GM23248 (cell line): ENCODE results near the gene KIF21A. TPM values are rescaled to one million over a fixed set of nuclear protein-coding genes. Genes with fewer than 3 reads are reported as not detected.

Experiments
- DNase-seq: peaks from one replicate; pipeline ENCODE4 v3.0.0-alpha.2; 2015
- H2AFZ ChIP-seq: fragments of 200-600 bp; sonication (generic); 2 replicates; pipeline ENCODE4 v1.6.1; 2016; ENCODE audit warnings: antibody characterized with exemption
- H3F3A ChIP-seq: fragments of 200-600 bp; sonication (generic); 2 replicates; pipeline ENCODE4 v1.6.1; 2016; ENCODE audit warnings: mild to moderate bottlenecking, antibody characterized with exemption, mixed run types; ENCODE audit not compliant: insufficient read depth
- H3K27ac ChIP-seq: fragments of 200-600 bp; sonication (generic); 2 replicates; pipeline ENCODE4 v1.5.1; 2016; ENCODE audit warnings: mild to moderate bottlenecking
- H3K27me3 ChIP-seq: fragments of 200-600 bp; sonication (generic); replicated peaks from 2 replicates; pipeline ENCODE4 v1.6.1; 2016; ENCODE audit warnings: mild to moderate bottlenecking; ENCODE audit not compliant: insufficient read depth
- H3K36me3 ChIP-seq: fragments of 200-600 bp; sonication (generic); 2 replicates; pipeline ENCODE4 v1.6.1; 2016; ENCODE audit warnings: low read depth, mild to moderate bottlenecking
- H3K4me1 ChIP-seq: fragments of 200-600 bp; sonication (generic); 2 replicates; pipeline ENCODE4 v1.6.1; 2016; ENCODE audit warnings: mild to moderate bottlenecking; ENCODE audit not compliant: insufficient read depth
- H3K4me2 ChIP-seq: fragments of 200-600 bp; sonication (generic); one replicate; pipeline ENCODE4 v1.6.1; 2016; ENCODE audit warnings: mild to moderate bottlenecking; ENCODE audit not compliant: unreplicated experiment
- H3K4me3 ChIP-seq: fragments of 200-600 bp; sonication (generic); 2 replicates; pipeline ENCODE4 v1.5.1; 2016; ENCODE audit warnings: mild to moderate bottlenecking
- H3K79me2 ChIP-seq: fragments of 200-600 bp; sonication (generic); 2 replicates; pipeline ENCODE4 v1.6.1; 2016; ENCODE audit warnings: mild to moderate bottlenecking; ENCODE audit not compliant: insufficient read depth
- H3K9ac ChIP-seq: fragments of 200-600 bp; sonication (generic); 2 replicates; pipeline ENCODE4 v1.6.1; 2016; ENCODE audit warnings: mild to moderate bottlenecking
- H3K9me2 ChIP-seq: fragments of 200-600 bp; sonication (generic); 2 replicates; pipeline ENCODE4 v1.6.1; 2016; ENCODE audit warnings: mixed run types, mild to moderate bottlenecking, moderate library complexity; ENCODE audit not compliant: insufficient read depth
- H3K9me3 ChIP-seq: fragments of 200-600 bp; sonication (generic); one replicate; pipeline ENCODE4 v1.6.1; 2017; ENCODE audit warnings: low read depth
- H4K20me1 ChIP-seq: fragments of 200-600 bp; sonication (generic); 2 replicates; pipeline ENCODE4 v1.6.0; 2016; ENCODE audit not compliant: insufficient read depth
- EZH2 ChIP-seq: fragments of 200-600 bp; sonication (generic); IDR thresholded peaks from 2 replicates; pipeline ENCODE4 v1.6.1; 2018; ENCODE audit warnings: antibody characterized with exemption, mild to moderate bottlenecking; ENCODE audit not compliant: insufficient read depth, poor library complexity, severe bottlenecking
- EZH2phosphoT487 ChIP-seq: fragments of 200-600 bp; sonication (generic); IDR thresholded peaks from 2 replicates; pipeline ENCODE4 v1.6.1; 2018; ENCODE audit warnings: antibody characterized with exemption, moderate library complexity, mild to moderate bottlenecking, low read depth; ENCODE audit not compliant: insufficient read depth
- WGBS, 2 experiments: methylation state at CpG; one replicate each; pipeline ENCODE4 v1.1.6; 2015 to 2017; ENCODE audit warnings: low lambda C conversion rate in 2 of 2, low coverage in 1 of 2; ENCODE audit errors: missing lambda C conversion rate in 2 of 2; 5-methylcytosine and 5-hydroxymethylcytosine counted together
- in situ Hi-C: fragments of 300-500 bp; cut with MboI; formaldehyde crosslinking; loops from 2 replicates; pipeline ENCODE4 v1.15.0; 2020
- polyA plus RNA-seq: library from polyadenylated mRNA; unstranded; fragments of >200 nt; fragmentation: Nextera tagmentation; extraction: Ambion mirVana; gene quantifications from 2 replicates; pipeline ENCODE4 v1.2.1, GENCODE V29; 2016
- total RNA-seq: library from RNA; depleted of rRNA; stranded (reverse); fragments of >200 nt; shearing (Covaris generic); gene quantifications from 2 replicates; pipeline ENCODE4 v1.2.3, GENCODE V29; 2014

KIF21A gene
- total and polyA plus RNA-seq, 2 experiments from 2014 or later: 1.1 to 2.4 TPM

DNA sequence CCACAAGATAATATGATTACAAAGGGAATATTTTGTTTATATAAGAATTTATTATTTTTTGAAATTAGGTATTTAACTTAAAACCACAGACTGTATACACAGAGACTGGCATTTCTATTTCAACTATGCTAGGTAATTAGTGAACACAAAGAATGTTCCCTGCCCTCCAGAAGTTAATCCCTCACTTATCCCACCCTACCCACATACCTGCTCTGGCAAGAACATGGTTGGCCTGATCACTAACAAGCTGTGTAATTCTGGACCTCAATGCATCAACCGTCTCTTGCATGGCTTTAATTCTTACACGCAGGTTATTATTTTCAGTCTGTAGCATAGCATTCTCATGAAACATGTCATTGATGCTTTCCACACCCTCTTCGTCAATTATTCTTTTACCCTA lies 85.9 kb downstream of the KIF21A start:
- H3F3A ChIP-seq: no peaks in the 10 kb centered on the region
- no peaks in the 10 kb centered on the region for H3K36me3 ChIP-seq
- H3K27me3 ChIP-seq: no peaks in the 10 kb centered on the region
- no peak overlapping the region for H3K4me3 ChIP-seq
- no peak overlapping the region for H3K4me2 ChIP-seq
- H4K20me1 ChIP-seq: no peaks in the 10 kb centered on the region
- H3K79me2 ChIP-seq: no peaks in the 10 kb centered on the region
- TF ChIP-seq EZH2phosphoT487 (no peak), EZH2 (no peak)
- no peak overlapping the region for H3K9ac ChIP-seq
- no peak overlapping the region for H3K27ac ChIP-seq
- H3K4me1 ChIP-seq: no peaks in the 10 kb centered on the region
- no peak for DNase-seq
- in situ Hi-C loops: no loop called here
- H3K9me2 ChIP-seq: 0 out of 2 replicates have a peak, but pooled peaks cover 5% of the 10 kb centered on the region
- 95 to 97% methylated on average over 3 of the region's 3 CpGs for WGBS, 2 experiments
- H3K9me3 ChIP-seq: no peaks in the 10 kb centered on the region
- no peak overlapping the region for H2AFZ ChIP-seq

DNA sequence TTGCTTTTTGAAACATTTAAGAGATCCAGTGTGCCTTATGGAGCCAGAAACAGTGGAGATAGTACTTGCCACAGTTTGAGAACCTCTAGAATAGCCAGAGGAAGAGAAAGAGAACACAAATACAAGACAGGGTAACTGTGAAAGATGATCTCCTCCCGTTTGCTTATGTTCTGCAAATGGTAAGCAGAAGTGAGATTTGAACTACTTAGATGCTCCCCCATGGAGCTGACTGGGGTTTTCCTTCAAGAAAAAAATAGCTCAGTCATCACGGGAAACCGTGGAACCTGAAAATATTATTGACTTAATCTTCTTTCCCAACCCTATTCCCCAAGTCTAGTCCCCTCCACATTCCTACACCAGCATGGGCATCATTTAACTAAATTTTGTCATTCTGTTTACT lies 87.1 kb downstream of the KIF21A start:
- Histone ChIP-seq H3K4me2 (no peak overlapping the region), H3K79me2 (no peaks in the 10 kb centered on the region), H3K27me3 (no peaks in the 10 kb centered on the region), H3K27ac (no peak overlapping the region), H3K9me3 (no peaks in the 10 kb centered on the region), H4K20me1 (no peaks in the 10 kb centered on the region), H3K36me3 (no peaks in the 10 kb centered on the region), H3K9ac (no peak overlapping the region), H3K9me2 (0 out of 2 replicates have a peak, but pooled peaks cover 5% of the 10 kb centered on the region), H2AFZ (no peak overlapping the region), H3K4me3 (no peak overlapping the region), H3K4me1 (no peaks in the 10 kb centered on the region), H3F3A (no peaks in the 10 kb centered on the region)
- 93 to 96% methylated on average over 3 of the region's 3 CpGs for WGBS, 2 experiments
- TF ChIP-seq EZH2 (no peak), EZH2phosphoT487 (no peak)
- in situ Hi-C loops: no loop called here
- DNase-seq: no peak

DNA sequence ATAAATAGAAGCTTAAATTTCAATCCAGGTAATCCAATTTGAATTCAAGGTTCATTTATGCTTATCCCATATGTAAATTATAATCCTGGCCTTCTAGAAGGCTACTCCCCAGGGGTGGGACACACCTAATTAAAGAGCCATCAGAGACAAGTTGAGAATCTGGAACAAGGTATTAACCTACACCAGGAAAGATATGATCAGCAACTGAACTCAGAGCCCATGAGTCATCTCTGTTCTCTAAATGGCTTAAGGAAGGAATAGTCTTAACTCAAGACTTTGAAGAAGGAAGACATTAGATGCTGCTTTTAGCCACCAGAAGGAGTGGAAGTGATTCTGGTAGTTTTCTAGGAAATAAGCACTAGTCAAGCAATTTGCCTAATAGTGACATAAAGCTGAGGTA lies 88.0 kb downstream of the KIF21A start:
- no peaks in the 10 kb centered on the region for H4K20me1 ChIP-seq
- H3K27me3 ChIP-seq: no peaks in the 10 kb centered on the region
- H3K4me2 ChIP-seq: no peak overlapping the region
- in situ Hi-C loops: no loop called here
- no peaks in the 10 kb centered on the region for H3K9me3 ChIP-seq
- no peak for DNase-seq
- no peak overlapping the region for H2AFZ ChIP-seq
- 0 out of 2 replicates have a peak, but pooled peaks cover 5% of the 10 kb centered on the region for H3K9me2 ChIP-seq
- H3K9ac ChIP-seq: no peak overlapping the region
- no peaks in the 10 kb centered on the region for H3F3A ChIP-seq
- no peaks in the 10 kb centered on the region for H3K79me2 ChIP-seq
- H3K36me3 ChIP-seq: no peaks in the 10 kb centered on the region
- no peak overlapping the region for H3K4me3 ChIP-seq
- no peak overlapping the region for H3K27ac ChIP-seq
- no peaks in the 10 kb centered on the region for H3K4me1 ChIP-seq
- TF ChIP-seq EZH2: no peak
- no peak for TF ChIP-seq EZH2phosphoT487

DNA sequence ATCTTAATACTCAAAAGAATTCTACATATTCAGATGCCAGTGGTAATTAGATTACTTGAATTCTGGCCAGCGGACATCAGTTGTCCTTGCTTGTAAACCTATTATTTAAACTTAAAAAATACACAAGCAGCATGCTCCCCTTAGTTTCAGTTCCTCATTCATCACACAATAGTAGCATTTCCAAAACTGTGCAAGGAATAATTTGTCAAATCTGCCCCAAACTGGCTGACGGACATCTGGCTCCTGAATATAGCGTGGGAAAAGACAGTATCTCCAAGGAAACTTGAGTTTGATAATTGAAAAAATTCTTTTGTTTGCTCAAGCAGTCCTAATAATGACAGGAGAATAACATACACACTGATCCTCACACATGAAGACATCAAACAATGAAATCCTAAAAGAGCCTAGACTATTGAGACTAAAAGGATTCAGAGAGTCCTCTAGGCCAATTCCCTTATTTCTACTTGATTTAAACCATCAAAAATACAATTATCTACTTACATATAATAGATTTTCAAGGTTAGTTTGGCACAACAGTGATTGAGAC lies 90.4 kb downstream of the KIF21A start:
- H3K4me2 ChIP-seq: no peak overlapping the region
- no peak overlapping the region for H3K27ac ChIP-seq
- TF ChIP-seq EZH2phosphoT487 (no peak), EZH2 (no peak)
- no peaks in the 10 kb centered on the region for H3K27me3 ChIP-seq
- H3K36me3 ChIP-seq: no peaks in the 10 kb centered on the region
- no peak for DNase-seq
- H3K4me1 ChIP-seq: no peaks in the 10 kb centered on the region
- no peak overlapping the region for H3K9ac ChIP-seq
- no peaks in the 10 kb centered on the region for H3K79me2 ChIP-seq
- H4K20me1 ChIP-seq: no peaks in the 10 kb centered on the region
- no peaks in the 10 kb centered on the region for H3K9me2 ChIP-seq
- no peak overlapping the region for H2AFZ ChIP-seq
- H3F3A ChIP-seq: no peaks in the 10 kb centered on the region
- in situ Hi-C loops: no loop called here
- no peaks in the 10 kb centered on the region for H3K9me3 ChIP-seq
- no peak overlapping the region for H3K4me3 ChIP-seq
- WGBS, 2 experiments: 97 to 100% methylated on average over 3 of the region's 3 CpGs

DNA sequence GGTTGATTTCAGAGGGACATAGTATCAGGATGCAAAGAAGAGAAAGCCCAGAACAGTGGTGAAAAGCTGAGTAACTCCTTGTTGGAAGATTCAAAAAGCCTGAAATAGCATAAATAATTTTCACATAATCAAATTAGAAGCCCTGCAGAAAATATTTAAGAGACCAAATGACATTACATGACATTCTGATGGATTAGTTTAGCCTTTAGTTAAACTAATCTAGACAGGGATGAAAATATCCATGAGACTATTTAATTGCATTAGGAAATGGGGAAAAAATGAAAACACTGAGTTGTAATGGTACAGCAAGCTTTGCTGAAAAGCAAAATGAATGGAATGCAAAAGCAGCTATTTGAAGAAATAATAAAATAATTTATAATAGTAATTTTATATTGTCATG lies 91.8 kb downstream of the KIF21A start:
- no peaks in the 10 kb centered on the region for H3K79me2 ChIP-seq
- no peaks in the 10 kb centered on the region for H3K9me3 ChIP-seq
- H3F3A ChIP-seq: no peaks in the 10 kb centered on the region
- H3K9me2 ChIP-seq: no peaks in the 10 kb centered on the region
- no peaks in the 10 kb centered on the region for H4K20me1 ChIP-seq
- no peak overlapping the region for H2AFZ ChIP-seq
- no peak for TF ChIP-seq EZH2phosphoT487
- no peak for TF ChIP-seq EZH2
- no peaks in the 10 kb centered on the region for H3K27me3 ChIP-seq
- DNase-seq: no peak
- in situ Hi-C loops: no loop called here
- H3K9ac ChIP-seq: no peak overlapping the region
- no peaks in the 10 kb centered on the region for H3K36me3 ChIP-seq
- no peak overlapping the region for H3K27ac ChIP-seq
- no peak overlapping the region for H3K4me2 ChIP-seq
- no peak overlapping the region for H3K4me3 ChIP-seq
- no peaks in the 10 kb centered on the region for H3K4me1 ChIP-seq
